ENCODE data around the gene CFAP45.

GRCh38 chr1:159869607-159870006, 30.4 kb downstream of the CFAP45 start:
- TF ChIP-seq CTCF (IDR thresholded peaks at IDR 0.05) (no peak), EP300 (IDR thresholded peaks at IDR 0.05; ENCODE audit: low read depth) (no peak)
